22Rv1 (cell line): ENCODE measurements around the gene NME2.

Source experiments
- ZFX ChIP-seq: fragments of 450-650 bp; IDR thresholded peaks from 2 replicates; pipeline ENCODE4 v1.6.1; 2017; ENCODE audit warnings: antibody characterized with exemption, borderline replicate concordance
- TF ChIP-seq, protein P1 (sequence below): fragments of 450-650 bp; IDR thresholded peaks from 2 replicates; pipeline ENCODE4 v1.5.1; 2017; ENCODE audit warnings: mild to moderate bottlenecking

DNA sequence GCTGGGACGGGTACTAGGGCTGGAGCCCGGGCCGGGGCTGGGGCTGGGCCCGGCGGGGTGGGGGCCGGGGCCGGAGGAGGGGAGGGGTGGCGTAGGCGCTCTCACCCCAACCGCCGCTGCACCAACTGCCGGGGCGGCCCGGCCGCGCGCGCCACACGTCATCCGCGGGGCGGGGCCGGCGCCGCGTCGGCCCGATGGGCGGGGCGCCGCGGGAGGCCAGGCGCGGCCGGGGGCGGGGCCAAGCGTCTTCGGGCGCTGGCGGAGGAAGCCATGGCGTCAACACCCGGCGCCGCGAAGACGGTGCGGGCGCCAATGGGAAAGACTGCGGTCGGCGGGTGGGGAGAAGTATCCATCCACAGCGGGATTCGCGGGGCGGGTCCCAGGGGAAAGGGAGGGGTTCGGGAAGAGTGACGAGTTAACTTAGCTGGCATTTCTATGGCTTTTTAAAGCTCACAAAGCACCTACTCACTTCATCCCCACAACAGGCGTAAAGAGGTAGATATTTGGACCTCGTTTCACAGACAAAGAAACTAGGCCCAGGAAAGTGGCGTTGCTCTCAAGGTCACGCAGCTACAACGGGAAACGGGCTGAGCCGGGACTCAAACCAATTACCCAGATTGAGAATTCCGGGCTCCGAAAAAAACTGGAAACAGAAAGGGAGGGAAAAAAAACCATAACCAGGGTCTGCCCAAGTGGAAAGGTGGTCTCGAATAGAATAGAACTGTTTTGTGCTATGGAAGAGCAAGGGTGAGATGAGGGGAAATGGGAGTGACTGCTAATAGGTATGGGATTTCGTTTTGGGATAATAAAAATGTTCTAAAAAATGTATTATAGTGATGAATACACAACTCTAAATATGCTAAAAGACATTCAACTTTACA is 45.2 kb upstream of the NME2 start, which contains the start of gene SPAG9:
- TF ChIP-seq, protein P1, sequence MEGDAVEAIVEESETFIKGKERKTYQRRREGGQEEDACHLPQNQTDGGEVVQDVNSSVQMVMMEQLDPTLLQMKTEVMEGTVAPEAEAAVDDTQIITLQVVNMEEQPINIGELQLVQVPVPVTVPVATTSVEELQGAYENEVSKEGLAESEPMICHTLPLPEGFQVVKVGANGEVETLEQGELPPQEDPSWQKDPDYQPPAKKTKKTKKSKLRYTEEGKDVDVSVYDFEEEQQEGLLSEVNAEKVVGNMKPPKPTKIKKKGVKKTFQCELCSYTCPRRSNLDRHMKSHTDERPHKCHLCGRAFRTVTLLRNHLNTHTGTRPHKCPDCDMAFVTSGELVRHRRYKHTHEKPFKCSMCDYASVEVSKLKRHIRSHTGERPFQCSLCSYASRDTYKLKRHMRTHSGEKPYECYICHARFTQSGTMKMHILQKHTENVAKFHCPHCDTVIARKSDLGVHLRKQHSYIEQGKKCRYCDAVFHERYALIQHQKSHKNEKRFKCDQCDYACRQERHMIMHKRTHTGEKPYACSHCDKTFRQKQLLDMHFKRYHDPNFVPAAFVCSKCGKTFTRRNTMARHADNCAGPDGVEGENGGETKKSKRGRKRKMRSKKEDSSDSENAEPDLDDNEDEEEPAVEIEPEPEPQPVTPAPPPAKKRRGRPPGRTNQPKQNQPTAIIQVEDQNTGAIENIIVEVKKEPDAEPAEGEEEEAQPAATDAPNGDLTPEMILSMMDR: no peak
- TF ChIP-seq ZFX: no peak
